Spleen (tissue), 7 donors: ENCODE measurements around the gene SPEN.
A peak's percentile ranks its signal among the peaks of the same experiment; 100 is the strongest.

Source experiments
- CTCF ChIP-seq, 11 experiments: fragments of 200-600 bp in 7 of 11; fragments of 450-650 bp in 4 of 11; sonication (generic) in 4 of 11; IDR thresholded peaks in 8 of 11; conservative IDR thresholded peaks in 3 of 11; 1 replicate in 7 of 11; 2 replicates in 4 of 11; pipeline versions ENCODE4 v1.4.0 to v1.8.0; 2016 to 2021; ENCODE audit warnings: antibody characterized with exemption in 11 of 11, inconsistent platforms in 4 of 11, mild to moderate bottlenecking in 1 of 11
- POLR2AphosphoS5 ChIP-seq, 3 donors: sonication (generic); formaldehyde crosslinking; IDR thresholded peaks; one replicate each; pipeline ENCODE4 v1.5.1; 2017; ENCODE audit warnings: antibody characterized with exemption in 3 of 3
- donor health status: DM: no; HTN: no; CAD: no; lungs with moderate emphysema.
- donor health status: DM: no; HTN: no; CAD: no.
- donor health status: DM: no; HTN: no; CAD: no.

DNA sequence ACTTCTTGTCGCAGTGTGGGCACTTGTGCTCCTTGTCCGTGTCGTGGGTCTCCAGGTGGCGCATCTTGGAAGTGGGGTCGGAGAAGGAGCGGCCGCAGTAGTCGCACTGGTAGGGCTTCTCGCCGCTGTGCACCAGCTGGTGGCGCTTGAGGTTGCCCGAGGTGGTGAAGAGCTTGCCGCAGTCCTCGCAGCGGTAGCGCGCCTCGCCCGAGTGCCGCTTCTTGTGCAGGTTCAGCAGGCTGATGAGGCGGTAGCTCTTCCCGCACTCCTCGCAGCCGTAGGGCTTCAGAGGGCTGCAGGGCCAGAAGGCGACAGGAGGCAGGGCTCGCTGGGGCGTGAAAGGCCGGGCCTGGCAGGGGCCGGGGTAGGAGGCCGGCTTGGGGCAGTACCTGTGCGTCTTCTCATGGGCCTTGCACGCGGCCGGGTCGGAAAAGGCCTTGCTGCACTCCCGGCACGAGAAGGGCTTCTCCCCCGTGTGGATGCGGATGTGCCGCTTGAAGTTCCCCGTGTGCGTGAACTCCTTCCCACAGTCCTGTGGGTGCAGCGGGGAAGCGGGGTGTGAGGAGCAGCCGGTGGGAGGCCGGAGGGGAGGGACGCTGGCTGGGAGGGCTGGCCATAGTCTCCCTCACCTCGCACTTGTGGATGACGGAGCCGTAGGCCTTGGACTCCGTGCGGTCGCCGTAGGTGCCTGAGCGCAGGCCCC, 97.0 kb downstream of the SPEN start:
- TF ChIP-seq CTCF (IDR thresholded peaks at IDR 0.05 in 8 of 11, conservative IDR thresholded peaks at IDR 0.05 in 3 of 11) = no peak
- TF ChIP-seq POLR2AphosphoS5 (IDR thresholded peaks at IDR 0.05) = peak in 2 of 3 donors; percentile 34 to 61
